ENCODE data around the gene UBA6. TPM values are rescaled to one million over a fixed set of nuclear protein-coding genes. Genes with fewer than 3 reads are reported as not detected.

UBA6 gene
- total and polyA plus RNA-seq, 9 of the 15 experiments (the other 6 are each of a cell fraction or from before 2014, with no cell fraction given), result 22.9 to 139 (median 94.6) TPM

DNA sequence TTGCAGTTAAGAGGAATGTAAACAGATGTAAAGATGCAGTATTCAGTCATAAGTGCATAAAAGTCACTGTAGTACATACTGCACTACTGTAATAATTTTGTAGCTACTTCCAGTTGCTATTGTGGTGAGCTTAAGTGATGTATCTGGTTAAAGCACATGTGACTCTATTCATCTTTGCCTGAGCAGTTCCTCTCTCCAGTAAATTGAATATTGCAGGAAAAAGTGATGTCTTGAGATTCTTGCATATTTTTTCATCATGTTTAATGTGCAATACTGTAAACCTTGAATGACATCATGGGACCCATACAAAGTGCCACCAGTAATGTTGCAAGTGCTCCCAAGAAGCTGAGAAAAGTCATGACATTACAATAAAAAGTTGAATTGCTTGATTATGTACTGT is 9.6 kb downstream of the UBA6 start:
- Histone ChIP-seq H3K4me2 (ENCODE audit: insufficient read depth, low read length) (no peak overlapping the region), H3K4me3 (no peak overlapping the region), H3K36me3 (ENCODE audit: control insufficient read depth, insufficient read depth, low read length) (peaks cover 71% of the 10 kb centered on the region), H2AFZ (ENCODE audit: low read depth, low read length) (no peak overlapping the region), H3K79me2 (ENCODE audit: control insufficient read depth, insufficient read depth, low read length) (peaks cover 85% of the 10 kb centered on the region), H3K9me3 (replicated peaks; ENCODE audit: control insufficient read depth, insufficient read depth, low read depth, low read length) (no peaks in the 10 kb centered on the region), H4K20me1 (replicated peaks; ENCODE audit: control insufficient read depth, insufficient read depth, low read length) (no peaks in the 10 kb centered on the region), H3K27me3 (ENCODE audit: control insufficient read depth in 2 of 2, insufficient read depth in 2 of 2, low read length in 2 of 2) (no peaks in the 10 kb centered on the region), H3K4me1 (replicated peaks in 1 of 2; ENCODE audit: control insufficient read depth in 2 of 2, insufficient read depth in 2 of 2, low read length in 2 of 2) (no peaks in the 10 kb centered on the region), H3K27ac (ENCODE audit: extremely low read depth, low read depth, low read length) (no peak overlapping the region), H3K9me1 (ENCODE audit: control insufficient read depth, insufficient read depth, low read length) (no peaks in the 10 kb centered on the region), H3K9ac (ENCODE audit: insufficient read depth in 1 of 2, low read depth in 2 of 2, low read length in 2 of 2) (no peak overlapping the region)
- DNase-seq (ENCODE audit: extremely low read depth in 1 of 4, low spot score in 3 of 4) (no peak), ATAC-seq (no peak; the same call in 2 of the 3 replicates), FAIRE-seq (no peak)
- intact Hi-C loops (cut with micrococcal nuclease) (no loop called here), in situ Hi-C loops (cut with MboI) (no loop called here)
- TF ChIP-seq SAFB2 (IDR thresholded peaks at IDR 0.05; ENCODE audit: borderline replicate concordance, low read depth, low read length, severe bottlenecking) (no peak), CEBPG (CRISPR knock-in tag; IDR thresholded peaks at IDR 0.05) (no peak), CEBPG (tag; conservative IDR thresholded peaks at IDR 0.05 in 1 of 2, IDR thresholded peaks at IDR 0.05 in 1 of 2) (peak in 1 of 2 experiments; percentile 55; a peak in 1 of 4 replicates), CBX5 (IDR thresholded peaks at IDR 0.05; ENCODE audit: borderline replicate concordance, low read depth) (no peak), PCBP1 (IDR thresholded peaks at IDR 0.05; ENCODE audit: low read depth, low read length, poor library complexity, severe bottlenecking) (no peak), ZNF75A (CRISPR knock-in tag; IDR thresholded peaks at IDR 0.05) (no peak)
- BruUV-seq (replicated peaks), result no TSS peak
- ChIA-PET POLR2A (no interaction called here), CTCF (ENCODE audit: low intra/inter-chr PET ratio) (no interaction called here)

DNA sequence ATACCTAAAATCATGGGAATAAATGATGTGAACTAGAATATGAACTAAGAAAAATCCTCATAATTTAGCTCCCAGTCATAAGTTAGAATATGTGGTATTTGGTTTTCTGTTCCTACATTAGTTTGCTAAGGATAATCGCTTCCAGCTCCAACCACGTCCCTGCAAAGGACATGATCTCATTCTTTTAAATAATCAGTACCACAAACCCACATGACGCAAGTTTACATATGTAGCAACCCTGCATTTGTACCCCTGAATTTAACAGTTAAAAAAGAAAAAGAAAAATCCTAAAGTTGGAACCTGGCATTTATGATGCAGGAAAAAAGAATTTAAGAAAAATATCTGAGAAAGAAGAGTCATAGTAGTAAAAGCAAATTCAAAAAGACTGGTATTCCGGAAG is 13.3 kb downstream of the UBA6 start:
- Histone ChIP-seq H3K9me3 (replicated peaks; ENCODE audit: control insufficient read depth, insufficient read depth, low read depth, low read length) (no peaks in the 10 kb centered on the region), H3K27me3 (ENCODE audit: control insufficient read depth in 2 of 2, insufficient read depth in 2 of 2, low read length in 2 of 2) (no peaks in the 10 kb centered on the region), H2AFZ (ENCODE audit: low read depth, low read length) (no peak overlapping the region), H3K4me2 (ENCODE audit: insufficient read depth, low read length) (no peak overlapping the region), H4K20me1 (replicated peaks; ENCODE audit: control insufficient read depth, insufficient read depth, low read length) (no peaks in the 10 kb centered on the region), H3K79me2 (ENCODE audit: control insufficient read depth, insufficient read depth, low read length) (peaks cover 75% of the 10 kb centered on the region), H3K27ac (ENCODE audit: extremely low read depth, low read depth, low read length) (no peak overlapping the region), H3K9ac (ENCODE audit: insufficient read depth in 1 of 2, low read depth in 2 of 2, low read length in 2 of 2) (no peak overlapping the region), H3K9me1 (ENCODE audit: control insufficient read depth, insufficient read depth, low read length) (no peaks in the 10 kb centered on the region), H3K36me3 (ENCODE audit: control insufficient read depth, insufficient read depth, low read length) (peaks cover 64% of the 10 kb centered on the region), H3K4me3 (no peak overlapping the region), H3K4me1 (replicated peaks in 1 of 2; ENCODE audit: control insufficient read depth in 2 of 2, insufficient read depth in 2 of 2, low read length in 2 of 2) (no peaks in the 10 kb centered on the region)
- DNase-seq (ENCODE audit: extremely low read depth in 1 of 4, low spot score in 3 of 4) (no peak), FAIRE-seq (no peak), ATAC-seq (no peak)
- no TSS peak for BruUV-seq (replicated peaks)
- intact Hi-C loops (cut with micrococcal nuclease), result no loop called here
- CTCF ChIA-PET (ENCODE audit: low intra/inter-chr PET ratio), result no interaction called here
- WGBS (ENCODE audit: insufficient coverage, low coverage, missing lambda C conversion rate), result 95% methylated on average over 4 of the region's 4 CpGs
- POLR2A ChIA-PET, result interaction anchor here (1.6 kb wide), 1 partner anchor 10 kb away, joined by 5 read pairs; no protein-coding TSS in a partner anchor
- in situ Hi-C loops (cut with MboI), result no loop called here
- no peak for TF ChIP-seq HDAC6 (IDR thresholded peaks at IDR 0.05; ENCODE audit: low read depth, low read length)

Data from K562 (cell line).